H4 (cell line): ENCODE measurements around the gene GALNT16. TPM values are rescaled to one million over a fixed set of nuclear protein-coding genes. Genes with fewer than 3 reads are reported as not detected.
"Not testable (repeated sequence)": the region's sequence is repeated elsewhere in the genome, so short reads cannot be mapped to it uniquely, and the experiment has no call there.

Source experiments
- DNase-seq: peaks from one replicate; pipeline ENCODE4 v3.0.0-alpha.2; 2015; ENCODE audit warnings: low spot score
- total RNA-seq: library from RNA; depleted of rRNA; stranded (reverse); fragments of >200 nt; shearing (Covaris generic); gene quantifications from 2 replicates; pipeline ENCODE4 v1.2.3, GENCODE V29; 2014

GALNT16 gene
- total RNA-seq, 1 experiment from 2014 or later = 0.52 TPM

DNA sequence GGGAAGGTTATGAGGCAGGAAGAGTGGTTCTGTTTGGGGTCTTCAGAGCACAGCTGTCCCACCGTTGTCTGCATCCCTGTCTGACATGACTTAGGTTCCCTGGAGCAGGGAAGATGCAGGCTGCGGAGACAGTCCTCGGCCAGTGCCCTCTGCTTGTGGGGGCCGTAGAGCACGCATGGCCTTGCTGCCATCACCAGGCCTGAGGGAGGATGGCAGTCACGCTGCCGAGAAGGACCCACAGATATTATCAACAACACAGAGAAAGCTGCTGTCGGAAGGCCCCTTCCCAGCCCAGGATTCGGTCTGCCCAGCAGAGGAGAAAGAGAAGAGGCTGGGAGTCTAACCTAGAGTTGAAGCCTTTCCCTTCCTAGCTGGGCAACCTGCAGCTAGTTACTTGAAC is 103.1 kb downstream of the GALNT16 start:
- no peak for DNase-seq

DNA sequence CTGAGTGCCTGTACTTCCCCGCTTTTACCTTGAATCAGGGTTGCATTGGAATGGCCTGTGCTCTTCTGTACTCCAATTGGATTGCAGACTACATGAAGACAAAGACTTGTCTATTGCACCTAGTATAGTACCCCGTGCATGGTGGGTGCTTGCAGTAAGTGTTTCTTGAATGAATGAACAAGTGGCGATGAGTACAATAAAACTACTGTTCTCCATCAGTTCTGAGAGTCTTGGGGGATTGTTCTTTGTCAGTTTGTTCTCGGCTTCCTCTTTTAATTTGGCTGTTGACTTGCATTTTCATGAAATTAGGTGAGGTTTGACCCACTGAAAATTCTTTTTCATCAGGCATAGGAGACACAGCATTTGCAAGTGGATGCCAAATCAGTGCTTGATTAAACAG is 104.0 kb downstream of the GALNT16 start:
- DNase-seq = no peak

DNA sequence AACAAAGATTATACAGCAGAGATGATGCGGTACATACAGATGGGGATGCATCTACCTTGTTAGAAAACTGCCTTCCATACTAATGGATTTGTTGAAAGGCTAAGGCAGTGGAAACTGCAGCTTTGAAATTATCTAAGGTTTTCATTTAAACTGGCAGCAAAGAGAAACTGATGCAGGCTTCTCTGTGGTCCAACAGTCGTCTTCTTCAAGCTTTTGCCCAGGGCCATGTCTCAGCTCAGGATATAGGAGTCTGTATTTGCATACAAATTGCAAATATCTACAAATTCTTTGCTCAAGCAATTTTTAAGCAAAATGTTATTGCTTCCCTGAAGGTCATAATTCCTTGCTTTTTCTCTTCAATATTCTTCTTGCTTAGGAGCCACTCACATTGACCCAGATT is 104.4 kb downstream of the GALNT16 start:
- no peak for DNase-seq

DNA sequence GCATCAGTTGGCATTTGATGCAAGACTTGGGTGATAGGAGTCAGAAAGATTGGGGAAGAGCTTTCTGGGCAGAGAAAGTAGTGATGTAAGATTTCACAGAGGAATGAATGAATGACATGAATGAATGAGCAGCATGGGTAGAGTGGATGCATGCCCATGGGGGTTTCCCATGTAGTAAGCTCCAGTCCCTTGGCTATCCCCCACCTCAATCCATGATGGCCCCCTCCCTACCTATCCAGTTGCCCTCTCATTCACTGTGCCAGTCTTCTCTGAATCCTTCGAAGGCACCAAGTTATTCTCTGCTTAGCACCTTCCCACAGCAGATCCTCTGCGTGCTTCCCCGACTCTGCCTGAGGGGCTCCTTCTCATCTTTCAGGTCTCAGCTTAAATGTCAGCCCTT is 106.1 kb downstream of the GALNT16 start:
- DNase-seq = no peak

DNA sequence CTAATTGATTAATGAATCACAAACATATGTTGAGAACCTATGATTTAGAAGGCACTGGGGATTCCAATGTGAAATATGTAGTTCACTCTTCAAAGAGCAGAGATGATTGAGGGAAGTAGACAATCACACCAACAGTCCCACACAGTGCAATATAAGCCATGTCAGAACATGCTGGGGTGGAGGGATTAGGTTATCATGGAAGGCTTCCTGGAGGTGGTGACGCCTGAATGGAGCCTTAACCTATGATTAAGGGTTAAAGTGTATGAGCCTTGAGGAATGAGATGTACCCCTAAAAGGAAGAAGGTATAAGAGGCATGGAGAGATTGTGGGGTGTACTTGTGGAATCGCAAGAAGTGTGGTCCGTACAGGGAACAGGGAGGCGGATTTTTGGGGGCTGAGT is 106.8 kb downstream of the GALNT16 start:
- DNase-seq = no peak

DNA sequence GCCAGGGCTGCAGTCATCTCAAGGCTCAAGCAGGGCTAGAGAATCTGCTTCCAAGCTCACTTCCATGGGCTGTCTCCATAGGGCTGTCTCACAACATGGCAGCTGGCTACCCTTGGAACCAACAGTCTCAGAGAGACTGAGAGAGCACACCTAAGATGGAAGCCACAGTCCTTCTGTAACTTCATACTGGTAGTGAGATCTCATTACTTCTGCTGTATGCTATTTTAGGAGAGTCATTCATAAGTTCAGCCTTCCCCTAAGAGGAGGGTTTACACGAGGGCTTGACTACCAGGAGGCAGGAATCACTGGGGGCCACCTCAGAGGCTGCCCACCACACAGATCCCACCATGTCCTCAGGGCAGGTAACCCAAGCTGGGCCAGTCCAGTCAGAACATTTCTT is 108.4 kb downstream of the GALNT16 start:
- no peak for DNase-seq

DNA sequence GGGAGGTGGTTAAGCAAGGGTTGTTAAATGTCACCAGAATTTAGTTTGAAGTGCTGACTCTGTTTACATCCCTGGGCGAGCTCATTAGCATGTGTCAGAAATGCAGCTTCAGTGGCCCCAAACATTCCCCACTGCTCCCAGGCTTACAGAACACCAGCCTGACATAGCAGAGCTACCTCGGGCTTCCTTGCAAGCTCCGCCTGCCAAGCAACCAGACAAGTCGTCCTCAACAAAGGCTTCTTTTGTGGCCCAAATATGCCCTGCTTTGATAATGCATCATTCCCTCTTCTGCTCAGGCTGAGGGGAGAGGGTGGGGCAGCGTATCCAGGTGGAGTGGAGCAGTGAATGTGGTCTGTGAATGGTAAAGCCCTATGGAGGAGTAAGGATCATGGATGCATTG is 110.1 kb downstream of the GALNT16 start:
- DNase-seq = no peak

DNA sequence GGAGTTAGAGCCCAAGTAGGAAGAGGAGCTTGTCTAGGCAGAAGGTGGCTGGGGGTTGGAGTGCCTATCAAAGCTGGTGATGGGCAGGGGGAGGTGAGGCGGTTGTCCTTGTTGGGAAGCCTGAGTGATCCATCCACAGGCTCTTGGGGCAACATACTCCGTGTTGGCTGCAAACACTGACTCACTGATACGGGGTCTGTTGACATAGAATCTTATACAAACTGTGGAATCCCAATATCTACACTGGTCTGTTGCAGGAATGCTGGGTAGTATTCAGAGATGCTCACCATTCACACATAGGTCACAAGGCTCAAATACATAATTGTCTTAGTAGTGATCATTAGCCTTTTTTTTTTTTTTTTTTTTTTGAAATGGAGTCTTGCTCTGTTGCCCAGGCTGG is 112.2 kb downstream of the GALNT16 start:
- DNase-seq = no peak

DNA sequence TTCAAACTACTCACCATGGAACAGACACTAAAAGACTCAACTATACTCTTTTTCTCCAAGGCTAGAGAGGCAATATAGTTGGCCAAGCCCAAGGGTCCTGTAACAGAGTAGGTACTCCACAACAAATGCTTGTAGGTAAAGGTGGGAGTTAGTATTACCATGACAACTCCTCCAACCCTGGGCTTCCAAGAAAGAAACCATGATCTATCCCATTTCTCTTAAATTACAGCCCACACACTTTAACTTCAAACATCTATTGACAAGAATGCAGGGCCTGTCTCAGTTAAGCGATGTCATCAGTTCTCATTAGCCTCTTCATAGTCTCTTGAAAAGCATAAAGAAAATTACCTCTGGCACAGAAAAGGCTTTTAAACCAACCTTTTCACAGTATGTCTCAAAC is 113.1 kb downstream of the GALNT16 start:
- no peak for DNase-seq

DNA sequence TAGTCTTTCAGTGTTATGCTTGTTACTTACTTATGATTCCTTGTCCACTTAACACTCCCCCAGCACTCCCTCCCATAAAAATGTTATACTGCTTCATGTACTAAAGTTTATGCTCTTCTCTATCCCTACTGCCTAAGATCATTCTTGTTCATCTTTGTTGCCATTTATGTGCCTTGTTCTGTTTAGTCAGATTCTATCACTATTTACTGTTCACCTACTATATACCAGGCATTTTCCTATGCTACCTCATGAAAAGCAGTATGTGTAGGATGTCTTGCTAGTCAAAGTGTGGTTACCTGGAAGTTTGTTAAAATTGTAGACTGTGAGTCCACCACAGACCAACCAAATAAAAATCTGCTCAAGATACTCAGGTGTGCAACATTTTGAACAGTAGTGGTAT is 114.3 kb downstream of the GALNT16 start:
- DNase-seq = no peak

DNA sequence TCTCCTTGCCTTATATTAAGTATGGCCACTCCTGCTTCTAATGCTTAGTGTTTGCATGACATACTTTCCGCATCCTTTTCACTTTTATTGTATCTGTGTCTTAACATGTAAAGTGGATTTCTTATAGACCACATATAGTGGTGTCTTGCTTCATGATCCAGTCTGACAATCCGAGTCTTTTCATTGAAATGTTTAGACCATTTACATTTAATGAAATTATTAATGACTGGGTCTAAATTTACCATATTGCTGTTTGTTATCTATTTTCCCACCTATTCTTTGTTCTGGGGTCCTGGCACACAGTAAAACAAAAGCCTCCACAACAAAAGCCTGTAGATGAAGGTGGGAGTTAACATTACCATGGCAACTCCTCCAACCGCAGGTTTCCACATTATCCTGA is 115.2 kb downstream of the GALNT16 start:
- no peak for DNase-seq

DNA sequence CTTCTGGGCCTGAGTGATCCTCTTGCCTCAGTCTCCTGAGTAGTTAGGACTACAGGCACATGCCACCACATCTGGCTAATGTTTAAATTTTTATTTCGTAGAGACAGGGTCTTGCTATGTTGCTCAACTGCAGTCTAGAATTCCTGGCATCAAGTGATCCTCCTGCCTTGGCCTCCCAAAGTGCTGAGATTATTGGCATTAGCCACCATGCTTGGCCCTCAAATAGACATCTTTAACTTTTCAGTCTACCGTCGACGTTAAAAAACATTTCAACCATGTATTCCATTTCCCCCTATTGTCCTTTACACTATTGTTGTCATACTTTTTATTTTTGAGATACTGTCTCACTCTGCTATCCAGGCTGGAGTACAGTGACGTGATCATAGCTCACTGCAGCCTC is 115.8 kb downstream of the GALNT16 start:
- DNase-seq = no peak

DNA sequence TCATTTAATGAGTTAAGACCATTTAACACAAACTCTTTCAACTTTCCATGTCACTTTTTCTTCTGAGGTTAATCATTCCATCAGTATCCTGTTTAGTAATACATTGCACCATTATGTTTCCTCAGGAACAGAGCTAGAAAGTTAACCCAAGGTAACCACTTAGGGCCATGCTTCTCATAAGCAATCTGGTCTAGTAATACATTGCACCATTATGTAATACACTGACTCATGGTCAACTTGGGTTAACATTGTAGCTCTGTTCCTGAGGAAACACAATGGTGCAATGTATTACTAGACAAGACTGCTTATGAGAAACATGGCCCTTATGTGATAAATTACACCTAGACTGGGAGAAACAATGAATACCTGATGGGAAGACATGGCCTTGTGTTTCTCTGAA is 116.5 kb downstream of the GALNT16 start:
- no peak for DNase-seq

DNA sequence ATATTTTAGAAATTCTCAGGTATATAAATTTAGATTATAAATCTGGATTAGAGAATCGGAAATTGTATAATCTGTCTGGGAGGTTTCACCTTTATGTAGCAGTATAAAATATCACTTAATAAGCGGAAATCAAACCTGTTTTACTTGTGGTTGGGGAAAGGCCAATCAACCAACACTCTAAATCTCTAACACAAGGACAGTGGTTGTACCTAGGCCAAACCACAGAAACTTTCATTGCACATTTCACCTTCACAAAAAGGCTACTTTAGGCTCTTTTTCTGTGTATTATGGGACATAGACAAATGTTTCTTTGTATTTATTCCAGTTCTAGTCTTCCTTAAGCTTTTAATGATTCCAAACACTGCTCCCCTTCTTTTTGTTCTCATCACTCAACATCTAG is 118.3 kb downstream of the GALNT16 start:
- DNase-seq = no peak

DNA sequence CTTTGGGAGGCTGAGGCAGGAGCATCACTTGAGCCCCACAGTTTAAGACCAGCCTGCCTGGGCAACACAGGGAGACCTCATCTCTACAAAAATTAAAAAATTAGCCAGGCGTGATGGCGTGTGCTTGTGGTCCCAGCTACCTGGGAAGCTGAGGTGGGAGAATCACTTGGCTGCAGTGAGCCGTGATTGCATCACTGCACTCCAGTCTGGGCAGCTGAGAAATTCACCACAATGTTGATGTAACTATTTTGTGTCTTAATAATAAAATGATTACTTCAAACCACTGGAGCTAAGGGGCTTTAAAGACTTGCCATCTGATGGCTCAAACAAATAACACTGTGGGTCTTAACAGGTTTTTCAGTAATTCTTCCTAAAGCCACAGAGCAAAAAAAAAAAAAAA is 127.4 kb downstream of the GALNT16 start:
- DNase-seq = no peak

DNA sequence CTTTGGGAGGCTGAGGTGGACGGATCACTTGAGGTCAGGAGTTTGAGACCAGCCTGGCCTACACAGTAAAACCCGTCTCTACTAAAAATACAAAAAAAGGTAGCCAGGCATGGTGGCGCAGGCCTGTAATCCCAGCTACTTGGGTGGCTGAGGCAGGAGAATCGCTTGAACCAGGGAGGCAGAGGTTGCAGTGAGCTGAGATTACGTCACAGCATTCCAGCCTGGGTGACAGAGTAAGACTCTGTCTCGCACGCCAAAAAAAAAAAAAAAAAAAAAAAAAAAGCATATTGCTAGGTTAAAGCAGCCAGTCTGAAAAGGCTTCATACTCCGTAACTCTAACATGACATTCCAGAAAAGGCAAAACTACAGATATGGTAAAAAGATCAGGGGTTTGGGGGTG is 131.4 kb downstream of the GALNT16 start:
- not testable (repeated sequence) for DNase-seq

DNA sequence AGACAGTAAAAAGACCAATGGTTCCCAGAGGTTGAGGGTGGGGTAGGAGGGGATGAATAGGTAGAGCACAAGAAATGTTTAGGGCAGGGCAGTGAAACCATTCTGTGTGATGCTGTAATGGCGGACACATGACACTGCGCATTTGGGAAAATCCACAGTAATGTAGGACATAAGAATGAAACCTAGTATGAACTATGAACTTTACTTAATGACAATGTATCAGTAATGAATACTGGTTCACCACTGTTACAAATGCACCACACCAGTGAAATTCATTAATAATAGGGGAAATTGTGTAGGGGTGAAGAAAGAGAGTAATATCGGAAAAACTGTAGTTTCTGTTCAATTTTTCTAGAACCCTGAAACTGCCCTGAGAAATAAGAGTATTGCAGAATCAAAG is 132.5 kb downstream of the GALNT16 start:
- no peak for DNase-seq

DNA sequence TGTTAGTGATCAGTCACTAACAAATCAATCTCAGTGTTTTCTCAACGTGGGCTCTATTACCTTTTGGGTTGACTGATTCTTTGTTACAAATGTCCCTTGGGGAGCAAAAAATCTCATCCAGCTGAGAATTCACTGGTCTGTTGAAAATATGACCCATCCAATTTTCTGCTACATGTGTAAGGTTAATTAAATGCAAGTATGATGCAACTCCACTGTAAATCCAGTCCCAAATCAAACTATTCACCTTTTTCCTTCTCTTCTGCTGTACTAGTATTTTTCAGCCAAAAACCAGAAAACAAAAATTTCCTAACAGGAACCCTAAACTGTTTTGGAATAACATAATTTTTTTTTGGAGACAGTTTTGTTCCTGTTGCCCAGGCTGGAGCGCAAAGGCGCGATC is 136.0 kb downstream of the GALNT16 start:
- no peak for DNase-seq

DNA sequence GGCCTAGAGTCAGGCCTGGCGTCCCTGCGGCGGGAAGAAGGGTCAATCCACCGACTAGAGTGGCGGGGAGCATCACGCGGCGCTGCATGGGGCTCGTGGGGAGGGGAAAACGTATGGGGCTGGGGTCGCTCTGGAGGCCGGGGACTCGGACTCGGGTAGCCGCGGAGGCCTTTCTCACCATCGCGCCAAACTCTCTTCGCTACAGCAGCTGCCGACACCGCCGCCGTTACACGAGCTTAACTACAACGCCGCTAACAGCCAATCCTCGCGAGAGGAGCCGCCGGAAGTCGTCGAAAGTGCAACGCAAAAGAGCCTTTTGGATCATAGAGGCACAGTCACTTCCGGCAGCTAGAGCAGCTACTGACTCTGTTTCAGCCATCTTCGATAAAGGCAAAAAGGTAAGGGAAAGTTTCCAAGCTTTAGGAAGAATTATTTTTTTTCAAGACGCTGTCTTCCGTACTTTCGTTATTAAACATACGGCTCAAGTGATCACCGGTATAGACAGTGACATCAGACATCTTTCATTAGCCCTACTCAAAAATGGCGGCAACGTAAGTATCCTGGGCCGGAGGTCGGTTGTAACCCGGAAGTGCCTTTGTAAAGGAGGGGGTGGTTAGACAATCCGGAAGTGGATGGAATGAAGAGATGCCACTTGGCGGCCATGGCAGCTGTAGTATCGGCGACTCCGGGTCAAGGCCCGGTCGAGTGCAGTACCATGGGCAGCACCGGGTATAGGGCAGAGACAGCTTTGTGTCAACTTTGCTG is 138.3 kb downstream of the GALNT16 start, which contains the start of the genes ERH and SLC39A9:
ERH (minus strand) TSS at position 247 of the 765 bp plus-strand sequence; CDS start at position 181, 66 bp downstream.
SLC39A9 (plus strand) TSS at position 640 of the 765 bp plus-strand sequence. CDS start 678 bp downstream, outside the sequence.
- peak; percentile 95 for DNase-seq

DNA sequence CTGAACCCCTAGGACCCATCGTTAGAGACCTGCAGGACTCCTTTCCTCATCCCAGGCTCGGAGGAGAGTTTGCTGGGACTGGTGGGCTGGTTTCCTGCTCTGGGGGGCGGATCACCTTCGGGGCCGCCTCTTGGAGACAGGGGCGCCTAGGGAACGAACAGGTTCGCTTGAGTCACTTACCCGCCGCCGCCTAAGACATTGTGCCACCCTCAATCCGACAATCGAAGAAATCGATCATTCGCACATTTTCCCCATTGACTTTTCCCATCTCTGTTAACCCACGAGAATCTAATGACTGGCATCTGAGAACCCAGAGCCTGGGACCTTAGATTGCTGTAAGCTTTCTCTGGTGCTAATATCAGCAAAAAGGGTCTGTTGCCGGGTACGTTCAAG is 138.9 kb downstream of the GALNT16 start:
- DNase-seq = no peak

DNA sequence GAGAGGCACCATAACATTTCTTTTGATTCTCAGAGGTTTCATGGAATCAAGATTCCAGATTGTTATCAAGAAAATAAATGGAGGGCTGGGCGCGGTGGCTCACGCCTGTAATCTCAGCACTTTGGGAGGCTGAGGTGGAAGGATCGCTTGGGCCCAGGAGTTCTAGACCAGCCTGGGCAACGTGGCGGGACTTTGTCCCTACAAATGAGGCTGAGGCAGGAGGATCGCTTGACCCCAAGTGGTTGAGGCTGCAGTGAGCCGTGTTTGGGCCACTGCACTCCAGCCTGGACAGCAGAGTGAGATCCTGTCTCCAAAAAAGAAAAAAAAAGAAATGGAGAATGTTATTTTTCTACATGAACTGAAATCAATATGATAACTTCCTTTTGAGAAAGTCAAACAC is 139.8 kb downstream of the GALNT16 start:
- no peak for DNase-seq

DNA sequence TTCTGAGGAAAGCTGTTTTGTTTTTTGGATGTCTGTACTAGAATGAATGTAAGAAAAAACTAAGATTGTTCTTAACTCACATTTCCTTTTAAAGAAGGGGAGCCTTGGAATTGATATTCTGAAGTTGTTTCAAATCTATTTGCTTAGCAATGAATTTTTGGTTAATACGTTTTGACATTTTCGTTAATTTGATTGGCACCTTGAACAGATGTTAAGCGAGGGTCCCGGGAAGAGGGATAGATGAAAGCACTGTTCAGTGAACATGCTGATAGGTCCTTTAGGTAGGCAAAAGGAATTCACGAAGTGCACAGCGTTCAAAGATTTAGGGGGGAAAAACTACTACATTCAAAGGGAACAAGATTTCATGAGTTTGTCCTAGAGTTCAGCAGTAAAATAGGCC is 140.2 kb downstream of the GALNT16 start:
- DNase-seq = no peak

DNA sequence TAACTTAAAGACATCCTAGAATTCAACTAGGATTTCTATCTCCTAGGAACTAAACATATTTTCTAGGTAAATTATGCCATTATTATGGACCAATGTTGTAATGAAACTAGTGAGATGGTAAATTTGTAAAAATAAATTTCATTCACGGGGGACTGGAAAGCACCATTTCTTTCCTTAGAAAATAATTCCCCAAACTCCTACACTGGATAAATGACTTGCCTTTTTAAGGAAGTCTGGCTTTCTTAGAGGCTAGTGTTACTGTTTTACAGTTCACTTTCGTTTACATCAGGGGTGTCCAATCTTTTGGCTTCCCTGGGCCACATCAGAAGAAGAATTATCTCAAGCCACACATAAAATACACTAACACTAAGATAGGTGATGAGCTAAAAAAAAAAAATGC is 141.9 kb downstream of the GALNT16 start:
- no peak for DNase-seq

DNA sequence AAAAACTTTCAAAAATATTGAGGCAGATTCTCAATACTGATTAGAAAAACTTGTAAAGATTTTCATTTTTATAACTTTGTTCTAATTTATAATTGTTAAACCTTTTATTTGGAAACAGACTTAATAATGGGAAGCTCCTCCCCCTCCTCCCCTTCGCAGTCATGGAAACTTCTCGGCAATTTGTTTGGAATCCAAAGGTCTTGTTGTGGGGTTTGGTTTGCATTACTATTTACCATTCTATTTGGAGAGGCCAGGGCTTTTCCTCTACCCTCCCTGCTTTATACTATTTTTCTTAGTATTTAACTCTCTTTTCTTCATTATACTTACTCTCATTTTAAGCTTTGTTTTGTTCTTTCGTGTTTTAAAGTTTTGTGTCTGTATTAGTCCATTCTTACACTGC is 144.5 kb downstream of the GALNT16 start:
- no peak for DNase-seq
